OCI-LY3 (cell line): ENCODE measurements around the gene MACROD2.

Experiments
- H2AFZ ChIP-seq: fragments of 200-600, 300-600 bp; shearing (Covaris generic); 2 replicates; pipeline ENCODE4 v1.6.0; 2014; ENCODE audit warnings: antibody characterized with exemption, low read depth, low read length
- H3K27ac ChIP-seq: fragments of 200-600, 300-600 bp; sonication (generic); 2 replicates; pipeline ENCODE4 v1.5.1; 2014; ENCODE audit warnings: mild to moderate bottlenecking, low read length, moderate library complexity, mixed read lengths
- H3K27me3 ChIP-seq: fragments of 200-600, 300-600 bp; sonication (generic); 2 replicates; pipeline ENCODE4 v1.6.1; 2014; ENCODE audit warnings: low read depth, low read length, mixed read lengths
- H3K36me3 ChIP-seq: fragments of 200-600, 300-600 bp; sonication (generic); replicated peaks from 2 replicates; pipeline ENCODE3; 2014; ENCODE audit warnings: low read depth, low read length, mixed read lengths
- H3K4me1 ChIP-seq: fragments of 300-600, 200-600 bp; sonication (generic); 2 replicates; pipeline ENCODE4 v1.6.1; 2014; ENCODE audit warnings: low read length, mixed read lengths
- H3K4me2 ChIP-seq: fragments of 200-600, 300-600 bp; sonication (generic); 2 replicates; pipeline ENCODE4 v1.6.1; 2014; ENCODE audit warnings: low read length, mixed read lengths
- H3K4me3 ChIP-seq: fragments of 300-600, 200-600 bp; sonication (generic); 2 replicates; pipeline ENCODE4 v1.5.1; 2014; ENCODE audit warnings: antibody characterized with exemption, mild to moderate bottlenecking, low read length, moderate library complexity
- H3K79me2 ChIP-seq: fragments of 300-600, 200-600 bp; shearing (Covaris generic); 2 replicates; pipeline ENCODE4 v1.6.1; 2014; ENCODE audit warnings: mild to moderate bottlenecking, low read length, mixed read lengths
- H3K9ac ChIP-seq: fragments of 300-600, 200-600 bp; shearing (Covaris generic); 2 replicates; pipeline ENCODE4 v1.6.0; 2014; ENCODE audit warnings: mild to moderate bottlenecking, low read length, moderate library complexity
- H3K9me3 ChIP-seq: fragments of 200-600, 300-600 bp; shearing (Covaris generic); 2 replicates; pipeline ENCODE4 v1.6.1; 2014; ENCODE audit warnings: low read length, mixed read lengths; ENCODE audit not compliant: insufficient read depth
- H4K20me1 ChIP-seq: fragments of 200-600, 300-600 bp; sonication (generic); 2 replicates; pipeline ENCODE4 v1.6.1; 2016; ENCODE audit warnings: low read length, mixed read lengths; ENCODE audit not compliant: insufficient read depth
- CTCF ChIP-seq: fragments of 200-600, 300-600 bp; sonication (generic); IDR thresholded peaks from 2 replicates; pipeline ENCODE4 v1.5.1; 2014; ENCODE audit warnings: antibody characterized with exemption, low read length, low read depth
- EZH2phosphoT487 ChIP-seq: fragments of 200-600 bp; shearing (Covaris generic); IDR thresholded peaks from 2 replicates; pipeline ENCODE4 v1.6.1; 2018; ENCODE audit warnings: antibody characterized with exemption, mixed run types, low read depth

Gene MACROD2

GRCh38 chr20:15267935-15268334, 1272.6 kb downstream of the MACROD2 start:
- no peaks in the 10 kb centered on the region for H3K9me3 ChIP-seq
- H2AFZ ChIP-seq, result 0 out of 2 replicates have a peak overlapping the region, but pooled peaks have one; percentile 6
- no peaks in the 10 kb centered on the region for H3K79me2 ChIP-seq
- H3K9ac ChIP-seq, result no peak overlapping the region
- peaks cover 4% of the 10 kb centered on the region for H3K36me3 ChIP-seq
- H3K4me2 ChIP-seq, result peak overlapping the region; percentile 13
- H4K20me1 ChIP-seq, result no peaks in the 10 kb centered on the region
- H3K27me3 ChIP-seq, result no peaks in the 10 kb centered on the region
- H3K4me3 ChIP-seq, result no peak overlapping the region
- H3K27ac ChIP-seq, result no peak overlapping the region
- peak; percentile 42 for TF ChIP-seq CTCF
- no peak for TF ChIP-seq EZH2phosphoT487
- H3K4me1 ChIP-seq, result peaks cover 49% of the 10 kb centered on the region

GRCh38 chr20:15278041-15278440, 1282.7 kb downstream of the MACROD2 start:
- H3K79me2 ChIP-seq, result no peaks in the 10 kb centered on the region
- H3K27me3 ChIP-seq, result no peaks in the 10 kb centered on the region
- no peak overlapping the region for H2AFZ ChIP-seq
- TF ChIP-seq EZH2phosphoT487 (no peak), CTCF (no peak)
- H3K4me2 ChIP-seq, result no peak overlapping the region
- no peaks in the 10 kb centered on the region for H3K36me3 ChIP-seq
- no peak overlapping the region for H3K27ac ChIP-seq
- no peaks in the 10 kb centered on the region for H4K20me1 ChIP-seq
- H3K9ac ChIP-seq, result no peak overlapping the region
- H3K4me3 ChIP-seq, result no peak overlapping the region
- 0 out of 2 replicates have a peak, but pooled peaks cover 4% of the 10 kb centered on the region for H3K9me3 ChIP-seq
- H3K4me1 ChIP-seq, result no peaks in the 10 kb centered on the region

GRCh38 chr20:15287329-15287728, 1292.0 kb downstream of the MACROD2 start:
- no peak for TF ChIP-seq EZH2phosphoT487
- TF ChIP-seq CTCF, result no peak
- Histone ChIP-seq H3K4me3 (no peak overlapping the region), H3K4me2 (no peak overlapping the region), H3K27ac (no peak overlapping the region), H3K4me1 (0 out of 2 replicates have a peak, but pooled peaks cover 3% of the 10 kb centered on the region), H3K79me2 (no peaks in the 10 kb centered on the region), H2AFZ (no peak overlapping the region), H4K20me1 (no peaks in the 10 kb centered on the region), H3K9ac (no peak overlapping the region), H3K9me3 (no peaks in the 10 kb centered on the region), H3K27me3 (no peaks in the 10 kb centered on the region), H3K36me3 (no peaks in the 10 kb centered on the region)

GRCh38 chr20:15288106-15288505, 1292.8 kb downstream of the MACROD2 start:
- Histone ChIP-seq H3K4me3 (no peak overlapping the region), H3K79me2 (no peaks in the 10 kb centered on the region), H3K27ac (no peak overlapping the region), H2AFZ (no peak overlapping the region), H3K4me2 (no peak overlapping the region), H3K9me3 (no peaks in the 10 kb centered on the region), H3K9ac (no peak overlapping the region), H3K36me3 (no peaks in the 10 kb centered on the region), H3K27me3 (no peaks in the 10 kb centered on the region), H3K4me1 (0 out of 2 replicates have a peak, but pooled peaks cover 3% of the 10 kb centered on the region), H4K20me1 (no peaks in the 10 kb centered on the region)
- TF ChIP-seq EZH2phosphoT487 (no peak), CTCF (no peak)
